Esophagus mucosa (tissue), 1 donor: Measurements from ENCODE around the gene PAX7. TPM values are rescaled to one million over a fixed set of nuclear protein-coding genes. Genes with fewer than 3 reads are reported as not detected.
"Not testable (repeated sequence)": the region's sequence is repeated elsewhere in the genome, so short reads cannot be mapped to it uniquely, and the experiment has no call there.

Source experiments
- ATAC-seq: fragments of 200-7000 bp; cut with Tn5 transposase; one replicate; pipeline ENCODE4 v1.9.1; 2020
- total RNA-seq: library from RNA; stranded (reverse); gene quantifications from one replicate; pipeline ENCODE4 v1.2.4, GENCODE V29; 2023
- donor health status: DM: yes; HTN: yes; CAD: no.

Gene PAX7
- total RNA-seq, 1 donor from 2014 or later = not detected

GRCh38 chr1:18767576-18767975 is 136.9 kb downstream of the PAX7 start:
- not testable (repeated sequence) for ATAC-seq

- no peak for ATAC-seq
Observed at GRCh38 chr1:18768086-18768485, 137.4 kb downstream of the PAX7 start.

GRCh38 chr1:18769140-18769539 is 138.5 kb downstream of the PAX7 start:
- ATAC-seq = no peak

- ATAC-seq = no peak
Observed at GRCh38 chr1:18770799-18771198, 140.2 kb downstream of the PAX7 start.

GRCh38 chr1:18773753-18774152 is 143.1 kb downstream of the PAX7 start:
- no peak for ATAC-seq

GRCh38 chr1:18775341-18775740 is 144.7 kb downstream of the PAX7 start:
- no peak for ATAC-seq

- no peak for ATAC-seq
Observed at GRCh38 chr1:18776777-18777176, 146.1 kb downstream of the PAX7 start.

GRCh38 chr1:18778437-18778836 is 147.8 kb downstream of the PAX7 start:
- no peak for ATAC-seq

GRCh38 chr1:18781031-18781430 is 150.4 kb downstream of the PAX7 start:
- ATAC-seq = no peak

DNA sequence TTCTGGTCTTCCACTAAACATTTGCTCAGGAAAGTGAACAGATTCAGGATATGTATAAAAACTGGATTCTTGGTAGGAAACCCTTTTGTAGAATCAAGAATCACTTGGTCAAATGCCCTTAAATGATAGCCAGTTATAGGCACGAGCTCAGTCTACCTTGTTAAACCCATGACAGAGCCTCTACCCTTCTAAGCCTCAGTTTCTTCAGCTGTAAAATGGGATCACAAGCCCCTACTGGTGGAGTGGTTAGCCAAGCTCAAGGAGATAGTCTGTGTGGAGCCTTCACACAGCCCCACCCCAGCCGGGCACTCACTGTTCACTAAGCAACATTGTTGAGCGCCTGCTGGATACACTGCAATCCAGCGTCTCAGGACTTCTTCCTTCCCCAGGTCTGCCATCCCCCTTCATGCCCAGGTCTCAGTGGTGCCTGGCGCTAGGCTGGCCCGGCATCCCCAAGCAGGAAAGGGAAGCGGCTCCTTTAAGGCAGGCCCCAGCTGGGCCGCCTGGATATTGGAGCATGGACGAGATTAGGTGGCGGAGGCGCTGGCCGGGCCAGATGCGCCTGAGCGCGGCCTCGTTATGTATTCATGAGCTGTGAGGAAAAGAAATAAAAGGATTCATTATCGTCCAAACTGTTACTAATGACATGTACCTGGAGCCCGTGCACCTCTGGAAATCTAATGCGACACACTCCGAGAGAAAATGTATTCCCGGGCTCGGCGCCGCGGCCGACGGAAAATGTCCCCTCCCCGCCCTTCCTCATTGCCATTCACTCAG is 153.2 kb downstream of the PAX7 start:
- ATAC-seq = no peak

DNA sequence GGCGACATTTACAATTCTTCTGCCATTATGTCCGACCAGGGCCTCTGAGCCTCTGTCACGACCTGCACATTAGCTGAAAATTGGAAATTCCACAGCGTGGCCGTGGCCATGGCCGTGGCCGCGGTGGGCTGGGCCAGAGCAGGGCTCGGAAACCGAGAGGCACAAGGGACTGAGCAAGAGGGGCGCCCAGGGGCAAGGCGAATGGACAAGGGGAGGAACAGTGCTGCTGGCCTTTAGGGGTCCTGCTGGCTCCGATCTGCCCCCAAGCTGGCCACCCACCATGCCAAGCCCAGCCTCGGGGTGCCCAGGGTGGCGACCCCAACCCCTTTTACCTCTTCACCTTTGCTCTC is 153.8 kb downstream of the PAX7 start:
- no peak for ATAC-seq

DNA sequence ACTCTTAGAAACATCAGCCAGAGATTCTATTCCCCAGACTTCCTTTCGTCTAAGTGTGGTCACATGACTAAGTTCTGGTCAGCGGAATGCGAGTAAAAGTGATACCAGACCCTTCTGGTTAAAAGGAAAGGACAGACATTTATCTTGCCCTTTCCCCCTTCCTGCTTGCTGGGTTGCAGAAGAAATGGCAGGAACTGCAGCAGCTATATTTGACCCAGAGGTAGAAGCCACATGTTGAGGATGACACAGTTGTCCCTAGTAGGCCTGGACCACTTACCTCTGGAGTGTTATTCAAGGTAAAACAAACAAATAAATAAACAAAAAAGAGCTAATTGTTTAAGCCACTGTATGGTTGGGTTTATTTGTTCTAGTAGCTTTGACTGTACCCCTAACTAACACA is 155.5 kb downstream of the PAX7 start:
- ATAC-seq = no peak

DNA sequence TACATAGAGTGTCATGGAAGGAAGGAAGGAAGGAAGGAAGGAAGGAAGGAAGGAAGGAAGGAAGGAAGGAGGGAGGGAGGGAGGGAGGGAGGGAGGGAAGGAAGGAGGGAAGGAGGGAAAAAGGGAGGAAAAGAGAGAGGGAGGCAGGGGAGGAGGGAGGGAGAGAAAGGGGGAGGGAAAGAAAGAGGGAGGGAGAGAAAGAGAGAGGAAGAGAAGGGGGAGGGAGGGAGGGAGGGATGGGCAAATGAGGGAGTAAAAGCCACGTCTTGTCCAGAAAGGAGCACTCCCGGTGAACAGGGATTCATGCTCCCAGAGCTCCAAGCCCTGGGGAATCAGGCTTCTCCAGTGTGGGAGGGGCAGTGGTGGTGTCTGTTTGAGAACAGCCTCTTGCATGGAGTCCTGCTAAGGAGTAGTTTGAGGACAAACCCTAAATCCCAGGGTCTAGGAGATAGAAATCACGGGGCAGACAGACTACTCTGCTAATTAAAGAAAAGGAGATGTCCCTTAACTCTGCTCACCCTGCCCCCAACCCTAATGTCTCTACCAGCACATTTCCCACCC is 157.3 kb downstream of the PAX7 start:
- ATAC-seq = no peak

- ATAC-seq = no peak
Observed at GRCh38 chr1:18789246-18789645, 158.6 kb downstream of the PAX7 start.

- no peak for ATAC-seq
Observed at GRCh38 chr1:18792747-18793146, 162.1 kb downstream of the PAX7 start.

DNA sequence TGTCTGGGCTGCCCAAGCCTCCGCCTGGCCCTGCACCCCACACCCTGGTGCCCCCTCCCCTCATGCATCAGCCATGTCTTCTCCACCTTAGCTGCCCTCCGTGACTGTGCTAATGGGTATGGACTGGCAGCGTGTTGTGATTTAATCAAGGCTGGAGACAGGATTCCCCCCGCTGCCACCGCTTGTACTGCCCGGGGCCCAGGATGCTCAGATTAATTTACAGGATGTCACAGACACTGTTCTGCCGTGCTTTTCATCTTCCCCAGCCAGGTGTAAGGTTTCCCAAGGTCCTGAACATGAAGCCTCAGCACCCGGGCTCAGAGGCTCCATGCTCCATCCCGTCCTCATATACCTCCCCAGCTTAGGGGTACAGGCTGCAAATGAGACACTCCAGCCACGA is 162.5 kb downstream of the PAX7 start:
- no peak for ATAC-seq

DNA sequence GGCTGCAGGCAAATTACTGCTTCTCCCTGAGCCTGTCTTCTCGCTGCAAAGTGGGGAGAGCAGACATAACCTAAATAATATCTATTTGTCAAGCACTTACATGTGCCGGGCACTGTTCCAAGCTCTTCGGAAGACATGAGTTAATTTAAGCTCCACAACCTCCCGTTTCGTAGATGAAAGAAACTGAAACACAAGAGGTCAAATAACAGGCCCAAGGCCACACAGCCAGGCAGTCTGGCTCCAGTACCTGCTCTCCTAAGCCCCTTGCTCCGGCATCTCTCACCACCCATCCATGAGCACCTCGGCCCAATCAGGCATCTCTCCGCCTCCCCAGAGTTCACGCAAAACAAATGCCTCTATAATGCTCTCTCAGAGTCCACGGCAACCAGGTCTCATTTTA is 163.4 kb downstream of the PAX7 start:
- no peak for ATAC-seq

- ATAC-seq = no peak
Observed at GRCh38 chr1:18794561-18794960, 163.9 kb downstream of the PAX7 start.

DNA sequence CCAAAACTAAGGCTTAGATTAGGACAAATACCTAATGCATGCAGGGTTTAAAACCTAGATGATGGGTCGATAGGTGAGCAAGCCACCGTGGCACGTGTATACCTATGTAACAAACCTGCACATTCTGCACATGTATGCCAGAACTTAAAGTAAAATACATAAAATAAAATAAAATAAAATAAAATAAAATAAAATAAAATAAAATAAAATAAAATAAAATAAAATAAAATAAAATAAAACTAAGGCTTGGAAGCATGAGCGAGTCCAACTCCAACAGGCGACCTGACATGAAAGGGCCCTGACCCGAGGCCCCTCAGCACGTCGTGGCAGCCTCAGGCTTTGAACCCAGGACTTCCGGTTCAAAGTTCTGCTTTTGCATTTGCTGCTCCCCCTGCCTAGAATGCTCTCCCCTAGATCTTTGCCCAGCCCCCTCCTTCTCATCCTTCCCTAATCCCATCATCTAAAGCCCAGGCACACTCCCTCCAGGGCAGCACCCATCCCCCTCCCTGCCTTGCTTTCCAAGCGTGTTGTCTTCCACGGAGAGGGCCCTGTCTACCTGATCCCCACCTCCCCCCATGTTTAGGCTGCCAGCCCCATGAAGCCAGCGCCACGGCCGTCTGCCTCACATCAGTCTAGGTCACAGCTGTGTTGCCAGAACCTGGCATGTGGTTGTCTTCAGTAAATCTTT is 164.5 kb downstream of the PAX7 start:
- no peak for ATAC-seq

GRCh38 chr1:18796950-18797349 is 166.3 kb downstream of the PAX7 start:
- no peak for ATAC-seq
